HepG2 (cell line): ENCODE data around the gene QSER1. TPM values are rescaled to one million over a fixed set of nuclear protein-coding genes. Genes with fewer than 3 reads are reported as not detected.

ENCODE experiments used
- ATAC-seq: fragments of 200-7000 bp; cut with Tn5 transposase; 3 replicates; pipeline ENCODE4 v1.9.1; 2020; ENCODE audit warnings: mild to moderate bottlenecking, moderate library complexity
- BruUV-seq: library from RNA; stranded (reverse); fragments of 400-500 nt; replicated peaks from 2 replicates; lab custom pipeline; 2021; lab: Mats Ljungman, UMichigan
- CTCF ChIA-PET: fragments of 300-600 bp; formaldehyde crosslinking; extraction: SDS; loops from one replicate; lab custom pipeline; 2021; ENCODE audit warnings: low total read pairs, inconsistent platforms, low intra/inter-chr PET ratio; lab: Yijun Ruan, JAX
- POLR2A ChIA-PET: fragments of 350-600 bp; sonication (Branson Sonifier 250); formaldehyde crosslinking; loops from one replicate; lab custom pipeline; 2020; ENCODE audit warnings: antibody characterized with exemption, inconsistent platforms; lab: Yijun Ruan, JAX
- DNase-seq: peaks from one replicate; pipeline ENCODE4 v3.0.0-alpha.2; 2015; ENCODE audit warnings: low spot score
- FAIRE-seq: peaks from 3 replicates; lab custom pipeline; 2011; peaks lifted over from hg19 to GRCh38; lab: Jason Lieb, UNC
- H2AFZ ChIP-seq: one replicate; pipeline ENCODE4 v1.6.1; 2011; ENCODE audit warnings: low read length, inconsistent platforms
- H3K27ac ChIP-seq: fragments of 300-600 bp; 3 replicates; pipeline ENCODE4 v1.8.0; 2011; ENCODE audit warnings: mixed run types, mild to moderate bottlenecking, mixed read lengths, low read length, inconsistent platforms; ENCODE audit not compliant: insufficient read depth; ENCODE audit errors: extremely low read length
- H3K27me3 ChIP-seq, 2 experiments: fragments of 200-600 bp in 1 of 2; 2 replicates in 1 of 2; 3 replicates in 1 of 2; pipeline versions ENCODE4 v1.6.0 to v1.8.0; 2011; ENCODE audit warnings: low read length in 2 of 2, mild to moderate bottlenecking in 2 of 2, moderate library complexity in 2 of 2, inconsistent platforms in 1 of 2; ENCODE audit not compliant: insufficient read depth in 2 of 2, control insufficient read depth in 1 of 2
- H3K36me3 ChIP-seq, 2 experiments: fragments of 200-600 bp in 1 of 2; replicated peaks in 1 of 2; 2 replicates in 1 of 2; 3 replicates in 1 of 2; pipeline versions ENCODE4 v1.5.1 to v1.8.0; 2011; ENCODE audit warnings: low read length in 2 of 2, inconsistent platforms in 1 of 2; ENCODE audit not compliant: insufficient read depth in 2 of 2, control insufficient read depth in 1 of 2
- H3K4me1 ChIP-seq: 2 replicates; pipeline ENCODE4 v1.5.1; 2012; ENCODE audit warnings: low read length, inconsistent platforms; ENCODE audit not compliant: insufficient read depth
- H3K4me2 ChIP-seq: 2 replicates; pipeline ENCODE4 v1.6.0; 2011; ENCODE audit warnings: low read depth, low read length, inconsistent platforms
- H3K4me3 ChIP-seq, 3 experiments: fragments of 200-600 bp in 1 of 3; sonication (generic), shearing (Covaris generic) in 1 of 3; replicated peaks in 1 of 3; 2 replicates each; pipeline ENCODE4 v1.5.1; 2011 to 2016; ENCODE audit warnings: low read length in 3 of 3, inconsistent platforms in 2 of 3, low read depth in 2 of 3, mild to moderate bottlenecking in 2 of 3, control low read depth in 1 of 3, mixed read lengths in 1 of 3; ENCODE audit not compliant: insufficient read depth in 1 of 3
- H3K79me2 ChIP-seq: one replicate; pipeline ENCODE4 v1.6.1; 2011; ENCODE audit warnings: low read length, inconsistent platforms; ENCODE audit not compliant: insufficient read depth
- H3K9ac ChIP-seq: 2 replicates; pipeline ENCODE4 v1.6.0; 2011; ENCODE audit warnings: mild to moderate bottlenecking, low read depth, low read length, inconsistent platforms; ENCODE audit not compliant: insufficient read depth
- H3K9me3 ChIP-seq: 2 replicates; pipeline ENCODE4 v1.5.1; 2012; ENCODE audit warnings: mild to moderate bottlenecking, low read length
- H4K20me1 ChIP-seq: 2 replicates; pipeline ENCODE4 v1.6.0; 2011; ENCODE audit warnings: inconsistent platforms, mild to moderate bottlenecking, low read length, moderate library complexity; ENCODE audit not compliant: insufficient read depth
- AHDC1 ChIP-seq: sonication (generic); formaldehyde crosslinking; IDR thresholded peaks from 2 replicates; pipeline ENCODE4 v1.5.1; 2020; ENCODE audit warnings: mild to moderate bottlenecking, missing genetic modification reagents, borderline replicate concordance
- CEBPB ChIP-seq: IDR thresholded peaks from 2 replicates; pipeline ENCODE4 v1.6.1; 2011; ENCODE audit warnings: low read depth, low read length, improper control_type of control experiment, borderline replicate concordance
- ELF3 ChIP-seq: IDR thresholded peaks from 2 replicates; pipeline ENCODE4 v1.6.1; 2016; ENCODE audit warnings: missing genetic modification reagents, missing compliant biosample characterization
- GPBP1L1 ChIP-seq: sonication (generic); formaldehyde crosslinking; IDR thresholded peaks from 2 replicates; pipeline ENCODE4 v1.5.0; 2020; ENCODE audit warnings: mild to moderate bottlenecking, missing genetic modification reagents
- HMG20A ChIP-seq: IDR thresholded peaks from 2 replicates; pipeline ENCODE4 v1.6.1; 2016; ENCODE audit warnings: borderline replicate concordance
- HNRNPH1 ChIP-seq: fragments of 200-400 bp; formaldehyde crosslinking; optimal IDR thresholded peaks from 2 replicates; pipeline ENCODE3; 2017; ENCODE audit warnings: mild to moderate bottlenecking, low read depth, low read length
- KLF12 ChIP-seq: sonication (generic); formaldehyde crosslinking; IDR thresholded peaks from 2 replicates; pipeline ENCODE4 v1.4.0; 2020; ENCODE audit warnings: missing genetic modification reagents, borderline replicate concordance
- NR1H2 ChIP-seq: sonication (generic); formaldehyde crosslinking; IDR thresholded peaks from 2 replicates; pipeline ENCODE4 v1.8.1; 2022; ENCODE audit warnings: low read depth, missing genetic modification reagents, borderline replicate concordance
- PHB2 ChIP-seq: fragments of 450-650 bp; IDR thresholded peaks from 2 replicates; pipeline ENCODE4 v1.6.1; 2018; ENCODE audit not compliant: partially characterized antibody
- POLR2AphosphoS5 ChIP-seq: IDR thresholded peaks from 2 replicates; pipeline ENCODE4 v1.6.1; 2012; ENCODE audit warnings: low read depth, low read length
- RXRB ChIP-seq: IDR thresholded peaks from 2 replicates; pipeline ENCODE4 v1.6.1; 2016; ENCODE audit warnings: borderline replicate concordance, missing genetic modification reagents, missing compliant biosample characterization
- SALL2 ChIP-seq: sonication (generic); formaldehyde crosslinking; IDR thresholded peaks from 2 replicates; pipeline ENCODE4 v1.8.1; 2023; ENCODE audit warnings: mild to moderate bottlenecking, missing genetic modification reagents, inconsistent platforms
- SIN3A ChIP-seq: IDR thresholded peaks from 2 replicates; pipeline ENCODE4 v1.6.1; 2011; ENCODE audit warnings: low read depth, mild to moderate bottlenecking, control low read depth, low read length, borderline replicate concordance
- SIN3B ChIP-seq: fragments of 150-350 bp; IDR thresholded peaks from 2 replicates; pipeline ENCODE4 v1.6.1; 2014; ENCODE audit warnings: low read length
- SUZ12 ChIP-seq: fragments of 150-350 bp; IDR thresholded peaks from 2 replicates; pipeline ENCODE4 v1.6.1; 2014; ENCODE audit warnings: low read depth, low read length
- ZNF501 ChIP-seq: sonication (generic); formaldehyde crosslinking; IDR thresholded peaks from 2 replicates; pipeline ENCODE4 v1.5.1; 2020; ENCODE audit warnings: mild to moderate bottlenecking, moderate library complexity, missing genetic modification reagents
- ZNF562 ChIP-seq: sonication (generic); formaldehyde crosslinking; IDR thresholded peaks from 2 replicates; pipeline ENCODE4 v1.8.0; 2022; ENCODE audit warnings: missing genetic modification reagents, borderline replicate concordance
- ZNF770 ChIP-seq: sonication (generic); formaldehyde crosslinking; IDR thresholded peaks from 2 replicates; pipeline ENCODE4 v1.5.0; 2020; ENCODE audit warnings: mild to moderate bottlenecking, missing genetic modification reagents
- ZNF790 ChIP-seq: sonication (generic); formaldehyde crosslinking; IDR thresholded peaks from 2 replicates; pipeline ENCODE4 v1.8.0; 2022; ENCODE audit warnings: missing genetic modification reagents, mild to moderate bottlenecking, borderline replicate concordance
- in situ Hi-C: cut with HindIII; loops from 2 replicates; pipeline ENCODE4 v1.10.0; 2017; ENCODE audit warnings: low pct_unique_long_range_greater_than_20kb; ENCODE audit not compliant: extremely low pct_ligation_motif_present
- intact Hi-C: fragments of 100-400 bp; cut with micrococcal nuclease; formaldehyde crosslinking; loops from one replicate; pipeline ENCODE4 v1.10.0; 2022; ENCODE audit not compliant: unreplicated experiment
- polyA plus RNA-seq, 8 experiments: library from polyadenylated mRNA; depleted of rRNA in 3 of 8; stranded (reverse) in 7 of 8; unstranded in 1 of 8; fragments of >200 nt; fragmentation: Illumina TruSeq in 4 of 8; extraction: Trizol in 4 of 8; gene quantifications; 2 replicates each; pipeline versions ENCODE4 v1.2.1 to v1.2.3, GENCODE V29; 2011 to 2016; ENCODE audit warnings: low read depth in 4 of 8, missing spikeins in 1 of 8, mixed read lengths in 1 of 8; ENCODE audit not compliant: insufficient read depth in 1 of 8
- total RNA-seq, 5 experiments: library from RNA; depleted of rRNA; stranded (reverse); fragments of >200 nt; fragmentation: Illumina TruSeq; extraction: Trizol; gene quantifications; 2 replicates each; pipeline ENCODE4 v1.2.3, GENCODE V29; 2016; ENCODE audit warnings: low read depth in 1 of 5

The QSER1 gene
- total and polyA plus RNA-seq, 2 of the 13 experiments (the other 11 are each of a cell fraction or from before 2014, with no cell fraction given), result 8.9 to 17.3 TPM

- in situ Hi-C loops, result no loop called here
- DNase-seq (no peak), FAIRE-seq (no peak), ATAC-seq (no peak)
- Histone ChIP-seq H3K36me3 (peaks cover 0 to 11% of the 10 kb centered on the region in 2 experiments; a peak in 1 of 5 replicates), H3K9me3 (no peaks in the 10 kb centered on the region), H3K9ac (no peak overlapping the region), H3K4me1 (no peaks in the 10 kb centered on the region), H3K4me2 (no peak overlapping the region), H3K79me2 (peaks cover 3% of the 10 kb centered on the region), H4K20me1 (no peaks in the 10 kb centered on the region), H3K4me3 (no peak overlapping the region), H3K27me3 (no peaks in the 10 kb centered on the region), H2AFZ (no peak overlapping the region), H3K27ac (no peak overlapping the region)
- ChIA-PET CTCF (no interaction called here), POLR2A (no interaction called here)
- no TSS peak for BruUV-seq
- intact Hi-C loops, result no loop called here
- TF ChIP-seq CEBPB (no peak), PHB2 (no peak), KLF12 (no peak), ELF3 (no peak), ZNF501 (CRISPR knock-in tag) (no peak), HMG20A (CRISPR knock-in tag) (no peak), AHDC1 (CRISPR knock-in tag) (no peak), HNRNPH1 (no peak), GPBP1L1 (CRISPR knock-in tag) (no peak), SIN3B (no peak), ZNF562 (CRISPR knock-in tag) (no peak), SIN3A (no peak), RXRB (no peak), SALL2 (no peak), ZNF770 (CRISPR knock-in tag) (no peak), ZNF790 (CRISPR knock-in tag) (no peak), POLR2AphosphoS5 (no peak), NR1H2 (CRISPR knock-in tag) (no peak), SUZ12 (no peak)
These were observed 57.1 kb downstream of the QSER1 start for GRCh38 chr11:32949739-32950138.
